COR-L47 (cell line): Measurements from ENCODE around the gene TAF11L4.
"Not testable (repeated sequence)": the region's sequence is repeated elsewhere in the genome, so short reads cannot be mapped to it uniquely, and the experiment has no call there.

Source experiments
- DNase-seq: peaks from one replicate; lab custom pipeline; 2025; lab: John Stamatoyannopoulos, UW

Gene TAF11L4

GRCh38 chr5:17521501-17521900 lies at the start of gene TAF11L4:
TSS of gene TAF11L4 (plus strand) at chr5:17521801.
- not testable (repeated sequence) for DNase-seq

DNA sequence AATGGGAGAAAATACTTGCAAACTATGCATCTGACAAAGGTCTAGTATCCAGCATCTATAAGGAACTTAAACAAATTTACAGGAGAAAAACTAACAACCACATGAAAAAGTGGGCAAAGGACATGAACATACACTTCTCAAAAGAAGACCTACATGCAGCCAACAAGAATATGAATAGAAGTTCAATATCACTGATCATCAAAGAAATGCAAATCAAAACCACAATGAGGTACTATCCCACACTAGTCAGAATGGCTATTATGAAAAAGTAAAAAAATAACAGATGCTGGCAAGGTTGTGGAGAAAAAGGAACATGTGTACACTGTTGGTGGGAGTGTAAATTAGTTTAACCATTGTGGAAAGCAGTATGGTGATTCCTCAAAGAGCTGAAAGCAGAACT lies 46.5 kb upstream of the TAF11L4 start:
- DNase-seq = not testable (repeated sequence)

GRCh38 chr5:17477043-17477442 lies 44.6 kb upstream of the TAF11L4 start:
- DNase-seq = no peak

DNA sequence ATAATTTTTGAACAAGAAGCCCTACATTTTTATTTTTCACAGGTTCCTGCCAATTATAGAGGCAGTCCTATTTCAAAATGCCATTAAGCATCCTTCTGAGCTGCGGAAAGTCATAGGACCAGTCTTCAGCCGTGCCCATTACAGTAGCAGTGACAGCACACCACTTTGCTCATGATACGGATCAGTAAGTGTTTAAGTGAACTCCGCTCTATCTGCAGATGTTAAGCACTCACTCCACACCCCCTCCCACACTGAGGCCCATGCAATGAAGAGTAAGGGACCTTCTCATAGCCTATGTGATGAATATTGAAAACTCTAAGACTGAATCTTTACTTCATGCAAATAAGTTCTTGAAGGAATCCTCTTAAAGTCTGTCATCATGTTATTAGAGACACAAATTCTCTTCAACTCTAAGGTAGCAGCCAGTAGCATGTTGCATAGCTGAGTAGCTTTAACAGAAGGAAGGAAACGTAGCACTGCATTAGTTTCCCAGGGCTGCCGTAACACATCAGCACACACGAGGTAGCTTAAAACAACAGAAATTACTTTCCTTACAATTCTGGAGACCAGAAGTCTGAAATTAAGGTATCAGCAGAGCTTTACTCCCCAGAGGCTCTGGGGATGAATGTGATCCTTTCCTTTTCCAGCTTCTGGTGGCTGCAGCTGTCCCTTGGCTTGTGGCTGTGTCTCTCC lies 43.9 kb upstream of the TAF11L4 start:
- no peak for DNase-seq

DNA sequence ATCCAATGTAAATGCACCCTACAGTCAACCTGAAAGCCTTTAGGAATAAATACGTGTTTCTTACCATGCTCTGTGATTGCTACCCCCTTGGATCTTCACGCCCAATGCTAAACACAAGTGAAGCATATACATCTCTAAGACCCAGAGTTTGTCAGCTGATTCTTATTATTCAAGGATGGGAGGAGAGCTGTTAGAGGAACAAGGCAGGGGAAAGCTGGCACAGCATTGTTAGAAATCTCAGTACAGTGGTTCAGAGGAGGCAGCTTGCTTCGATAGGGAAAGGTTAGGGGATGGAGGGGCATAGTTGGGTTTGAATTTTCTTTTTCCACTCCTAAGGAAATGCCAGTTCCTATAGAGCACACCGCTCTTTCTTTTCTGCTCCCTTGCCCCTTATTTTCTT lies 40.2 kb upstream of the TAF11L4 start:
- no peak for DNase-seq

GRCh38 chr5:17482790-17483189 lies 38.8 kb upstream of the TAF11L4 start:
- no peak for DNase-seq

DNA sequence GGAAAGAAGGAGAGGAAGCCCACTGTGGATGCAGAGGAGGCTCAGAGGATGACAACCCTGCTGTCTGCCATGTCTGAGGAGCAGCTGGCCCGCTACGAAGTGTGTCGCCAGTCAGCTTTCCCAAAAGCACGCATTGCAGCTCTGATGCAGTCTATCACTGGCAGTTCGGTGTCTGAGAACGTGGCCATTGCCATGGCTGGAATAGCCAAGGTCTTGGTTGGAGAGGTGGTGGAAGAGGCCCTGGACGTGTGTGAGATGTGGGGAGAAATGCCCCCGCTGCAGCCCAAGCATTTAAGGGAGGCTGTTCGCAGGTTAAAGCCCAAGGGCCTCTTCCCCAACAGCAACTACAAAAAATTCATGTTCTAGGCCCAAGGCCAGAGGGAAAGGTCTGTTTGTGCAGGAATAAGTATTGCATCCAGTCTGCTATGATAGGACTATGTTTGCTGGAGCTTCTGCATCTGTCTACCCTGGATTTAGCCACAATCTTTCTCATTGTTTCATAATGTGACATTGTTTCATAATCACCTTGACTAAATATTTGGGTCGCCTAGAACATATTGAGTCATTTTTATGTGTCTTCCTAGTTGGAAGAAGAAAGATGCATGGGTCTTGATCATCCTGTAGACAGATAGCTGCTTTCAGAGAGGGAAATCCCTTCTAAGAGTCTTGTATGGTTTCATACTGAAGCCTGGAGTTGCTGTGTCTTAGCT lies 35.0 kb upstream of the TAF11L4 start:
- not testable (repeated sequence) for DNase-seq

DNA sequence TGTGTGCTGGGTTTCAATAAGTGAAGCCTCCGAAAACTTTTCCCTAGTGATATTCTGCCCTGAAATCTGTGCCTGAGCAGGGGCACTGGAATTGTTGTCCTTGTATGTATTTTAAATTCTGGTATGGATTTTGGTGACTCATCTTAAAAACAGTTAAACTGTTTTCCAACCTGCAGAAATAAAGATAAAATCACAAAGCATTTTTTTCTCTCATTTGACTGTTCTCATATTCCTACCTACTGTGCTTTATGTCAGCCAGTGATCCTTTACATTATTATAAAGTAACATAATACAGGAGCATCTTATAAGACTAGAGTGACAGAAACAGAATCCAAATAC lies 34.5 kb upstream of the TAF11L4 start:
- no peak for DNase-seq

GRCh38 chr5:17491257-17491656 lies 30.3 kb upstream of the TAF11L4 start:
- not testable (repeated sequence) for DNase-seq

- no peak for DNase-seq
Measured at GRCh38 chr5:17492770-17493169, 28.8 kb upstream of the TAF11L4 start.

DNA sequence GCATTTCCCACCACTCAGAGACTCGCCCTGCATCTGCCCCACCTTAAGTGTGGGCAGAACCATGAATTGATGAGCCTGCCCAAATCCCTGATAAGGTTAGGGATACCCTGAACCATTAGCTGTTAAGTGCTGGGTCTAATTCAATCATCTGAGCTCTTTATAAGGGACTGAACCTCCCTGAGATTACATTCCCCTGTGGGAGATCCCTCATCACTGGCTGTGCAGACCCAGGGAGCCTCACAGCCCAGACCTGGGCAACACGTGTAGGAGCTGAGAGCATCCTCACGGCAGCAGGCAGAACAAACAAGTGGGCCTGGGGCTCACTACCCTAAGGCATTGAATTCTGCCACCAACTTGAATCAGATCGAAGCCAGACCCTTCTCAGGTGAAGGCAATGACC lies 24.2 kb upstream of the TAF11L4 start:
- no peak for DNase-seq

DNA sequence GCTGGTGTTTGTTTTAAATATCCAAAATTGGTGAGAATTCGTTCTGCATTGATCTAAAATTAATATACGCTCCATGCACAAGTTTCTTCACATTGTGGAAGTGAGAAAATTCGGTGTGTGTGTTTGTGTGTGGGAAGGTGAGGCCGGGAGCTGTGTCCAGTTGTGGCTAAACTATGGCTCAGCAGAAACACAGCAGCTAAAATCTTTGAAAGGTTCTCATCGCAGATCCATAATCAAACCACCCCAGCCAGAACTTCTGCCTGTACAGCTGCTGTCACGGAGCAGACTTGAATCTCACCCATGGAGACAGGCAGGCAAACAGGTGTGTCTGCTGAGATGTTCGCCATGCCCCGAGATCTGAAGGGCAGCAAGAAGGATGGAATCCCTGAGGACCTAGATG lies 23.7 kb upstream of the TAF11L4 start, which contains the start of gene TAF11L2:
Gene TAF11L2 (plus strand): TSS at position 301 of the 400 bp plus-strand sequence.
- DNase-seq = not testable (repeated sequence)

GRCh38 chr5:17511775-17512325 lies 9.8 kb upstream of the TAF11L4 start:
- DNase-seq = no peak

DNA sequence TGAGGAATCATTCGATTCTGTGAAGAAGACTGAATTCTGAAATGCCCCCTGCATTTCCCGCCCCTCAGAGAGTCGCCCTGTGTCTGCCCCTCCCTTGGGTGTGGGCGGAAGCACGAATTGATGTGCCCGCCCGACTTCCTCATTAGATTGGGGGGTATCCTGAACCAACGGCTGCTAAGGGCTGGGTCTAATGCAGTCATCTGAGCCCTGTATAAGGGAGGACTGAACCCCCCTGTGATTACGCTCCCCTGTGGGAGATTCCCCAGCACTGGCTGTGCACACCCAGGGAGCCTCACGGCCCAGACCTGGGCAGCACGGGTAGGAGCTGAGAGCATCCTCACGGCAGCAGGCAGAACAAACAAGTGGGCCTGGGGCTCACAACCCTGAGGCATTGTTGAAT lies 4.1 kb upstream of the TAF11L4 start:
- DNase-seq = not testable (repeated sequence)

GRCh38 chr5:17518067-17518466 lies 3.5 kb upstream of the TAF11L4 start, which contains the start of gene TAF11L3:
TSS of gene TAF11L3 (plus strand) at chr5:17518367.
- DNase-seq = not testable (repeated sequence)

DNA sequence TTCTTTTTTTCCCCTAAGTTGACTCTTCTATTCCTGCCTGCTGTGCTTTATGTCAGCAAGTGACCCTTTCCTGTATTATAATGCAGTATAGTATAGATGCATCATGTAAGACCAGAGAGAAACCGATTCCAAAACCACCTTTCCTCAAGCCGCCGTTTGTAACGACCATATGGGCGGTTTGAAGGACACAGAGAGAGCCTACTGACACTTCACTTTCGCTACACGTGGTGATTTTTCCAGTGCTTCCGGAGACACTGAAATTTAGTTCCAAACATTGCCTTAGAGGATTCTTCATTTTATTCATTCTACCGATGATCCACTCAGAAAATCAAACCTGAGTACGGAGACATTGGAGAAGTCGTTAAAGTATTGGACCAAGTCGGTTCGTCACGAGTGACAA lies 2.1 kb upstream of the TAF11L4 start:
- not testable (repeated sequence) for DNase-seq

GRCh38 chr5:17524935-17525334 lies 3.3 kb downstream of the TAF11L4 start, which contains the start of gene TAF11L5:
TSS of gene TAF11L5 (plus strand) at chr5:17525235.
- DNase-seq = not testable (repeated sequence)

DNA sequence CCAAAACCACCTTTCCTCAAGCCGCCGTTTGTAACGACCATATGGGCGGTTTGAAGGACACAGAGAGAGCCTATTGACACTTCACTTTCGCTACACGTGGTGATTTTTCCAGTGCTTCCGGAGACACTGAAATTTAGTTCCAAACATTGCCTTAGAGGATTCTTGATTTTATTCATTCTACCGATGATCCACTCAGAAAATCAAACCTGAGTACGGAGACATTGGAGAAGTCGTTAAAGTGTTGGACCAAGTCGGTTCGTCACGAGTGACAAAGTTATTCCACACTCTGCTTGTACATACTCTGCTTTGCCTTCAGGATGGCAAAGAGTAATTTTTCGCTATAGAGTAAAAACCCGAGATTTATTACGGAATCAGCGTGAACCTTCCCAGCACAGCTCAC lies 4.9 kb downstream of the TAF11L4 start:
- not testable (repeated sequence) for DNase-seq

GRCh38 chr5:17528369-17528768 lies 6.8 kb downstream of the TAF11L4 start, which contains the start of gene TAF11L6:
TSS of gene TAF11L6 (plus strand) at chr5:17528669.
- not testable (repeated sequence) for DNase-seq
